ENCODE results near the gene ACOT11.

GRCh38 chr1:54569339-54569738 lies 21.3 kb downstream of the ACOT11 start:
- TF ChIP-seq ZBTB1 (tag by site-specific recombination; IDR thresholded peaks at IDR 0.05) (no peak), ZNF175 (tag by site-specific recombination; IDR thresholded peaks at IDR 0.05) (no peak), KLF16 (tag by site-specific recombination; IDR thresholded peaks at IDR 0.05) (no peak), ZNF146 (tag by site-specific recombination; IDR thresholded peaks at IDR 0.05) (no peak), ZNF555 (tag by site-specific recombination; conservative IDR thresholded peaks at IDR 0.05) (no peak), ZNF843 (tag by site-specific recombination; IDR thresholded peaks at IDR 0.05) (no peak), ZNF335 (tag by site-specific recombination; conservative IDR thresholded peaks at IDR 0.05) (no peak), CTCF (tag by site-specific recombination; IDR thresholded peaks at IDR 0.05) (no peak), OSR2 (tag by site-specific recombination; IDR thresholded peaks at IDR 0.05) (no peak)
